ENCODE data around the gene FNBP1L.
"Not testable (repeated sequence)": the region's sequence is repeated elsewhere in the genome, so short reads cannot be mapped to it uniquely, and the experiment has no call there.

The FNBP1L gene

GRCh38 chr1:93532780-93533378 is 85.0 kb downstream of the FNBP1L start:
- DNase-seq (ENCODE audit: low spot score), result no peak

- DNase-seq (ENCODE audit: low spot score), result no peak
These were observed 85.8 kb downstream of the FNBP1L start for GRCh38 chr1:93533677-93534076.

- DNase-seq (ENCODE audit: low spot score), result no peak
These were observed 89.5 kb downstream of the FNBP1L start for GRCh38 chr1:93537396-93537795.

- no peak for DNase-seq (ENCODE audit: low spot score)
These were observed 90.0 kb downstream of the FNBP1L start for GRCh38 chr1:93537924-93538323.

- DNase-seq (ENCODE audit: low spot score), result no peak
These were observed 93.1 kb downstream of the FNBP1L start for GRCh38 chr1:93541045-93541444.

- DNase-seq (ENCODE audit: low spot score), result no peak
These were observed 94.5 kb downstream of the FNBP1L start for GRCh38 chr1:93542398-93542797.

- no peak for DNase-seq (ENCODE audit: low spot score)
These were observed 98.4 kb downstream of the FNBP1L start for GRCh38 chr1:93546162-93546863.

- no peak for DNase-seq (ENCODE audit: low spot score)
These were observed 101.2 kb downstream of the FNBP1L start for GRCh38 chr1:93549131-93549530.

GRCh38 chr1:93549811-93550210 is 101.9 kb downstream of the FNBP1L start:
- no peak for DNase-seq (ENCODE audit: low spot score)

GRCh38 chr1:93552741-93553455 is 105.0 kb downstream of the FNBP1L start:
- DNase-seq (ENCODE audit: low spot score), result peak; percentile 44

- DNase-seq (ENCODE audit: low spot score), result not testable (repeated sequence)
These were observed 106.1 kb downstream of the FNBP1L start for GRCh38 chr1:93553886-93554490.

GRCh38 chr1:93554883-93555872 is 107.3 kb downstream of the FNBP1L start:
- DNase-seq (ENCODE audit: low spot score), result no peak

- no peak for DNase-seq (ENCODE audit: low spot score)
These were observed 108.4 kb downstream of the FNBP1L start for GRCh38 chr1:93556291-93556690.

GRCh38 chr1:93559045-93559444 is 111.1 kb downstream of the FNBP1L start:
- no peak for DNase-seq (ENCODE audit: low spot score)

- no peak for DNase-seq (ENCODE audit: low spot score)
These were observed 111.8 kb downstream of the FNBP1L start for GRCh38 chr1:93559695-93560094.

- peak; percentile 31 for DNase-seq (ENCODE audit: low spot score)
These were observed 117.7 kb downstream of the FNBP1L start for GRCh38 chr1:93565496-93566206.

GRCh38 chr1:93566227-93566626 is 118.3 kb downstream of the FNBP1L start:
- DNase-seq (ENCODE audit: low spot score), result no peak

- peak; percentile 71 for DNase-seq (ENCODE audit: low spot score)
These were observed 119.5 kb downstream of the FNBP1L start for GRCh38 chr1:93567255-93567918.

- DNase-seq (ENCODE audit: low spot score), result no peak
These were observed 121.6 kb downstream of the FNBP1L start for GRCh38 chr1:93569489-93569888.

- no peak for DNase-seq (ENCODE audit: low spot score)
These were observed 123.8 kb downstream of the FNBP1L start for GRCh38 chr1:93571623-93572310.

Measured in AG08395 (cell line).